Common myeloid progenitor, CD34-positive (primary cell): ENCODE measurements around the gene WNT10A.
"Not testable (repeated sequence)": the region's sequence is repeated elsewhere in the genome, so short reads cannot be mapped to it uniquely, and the experiment has no call there.

Source experiments
- CTCF ChIA-PET: fragments of 350-600 bp; sonication (Branson Sonifier 250); formaldehyde crosslinking; loops from one replicate; lab custom pipeline; 2021; ENCODE audit warnings: antibody characterized with exemption; lab: Charles Lee
- POLR2A ChIA-PET: fragments of 350-600 bp; sonication (Branson Sonifier 250); formaldehyde crosslinking; loops from one replicate; lab custom pipeline; 2021; ENCODE audit warnings: antibody characterized with exemption; lab: Charles Lee
- DNase-seq, 3 donors: peaks; one replicate each; pipeline versions ENCODE4 v3.0.0 to v3.0.0-alpha.2; 2013
- H3K27ac ChIP-seq, 2 experiments: 1 replicate in 1 of 2; 2 replicates in 1 of 2; pipeline ENCODE4 v1.7.0; 2013; ENCODE audit warnings: inconsistent platforms in 2 of 2, low read length in 2 of 2, mild to moderate bottlenecking in 2 of 2, low read depth in 1 of 2, moderate library complexity in 1 of 2; ENCODE audit not compliant: severe bottlenecking in 2 of 2, insufficient read depth in 1 of 2, poor library complexity in 1 of 2
- H3K27me3 ChIP-seq, 5 experiments: replicated peaks in 2 of 5; 1 replicate in 3 of 5; 2 replicates in 2 of 5; pipeline versions ENCODE4 v1.6.1 to v1.7.0; 2013; ENCODE audit warnings: low read length in 4 of 5, mild to moderate bottlenecking in 2 of 5, moderate library complexity in 2 of 5, inconsistent platforms in 1 of 5; ENCODE audit not compliant: insufficient read depth in 5 of 5, control insufficient read depth in 4 of 5
- H3K36me3 ChIP-seq, 4 experiments: 1 replicate in 2 of 4; 2 replicates in 2 of 4; pipeline versions ENCODE4 v1.6.1 to v1.7.0; 2013; ENCODE audit warnings: low read length in 3 of 4, control low read depth in 1 of 4, mild to moderate bottlenecking in 1 of 4; ENCODE audit not compliant: control insufficient read depth in 4 of 4, insufficient read depth in 4 of 4
- H3K4me1 ChIP-seq, 4 experiments: 1 replicate in 3 of 4; 2 replicates in 1 of 4; pipeline versions ENCODE4 v1.6.1 to v1.7.1; 2013; ENCODE audit warnings: low read length in 3 of 4, mild to moderate bottlenecking in 3 of 4, control low read depth in 1 of 4, inconsistent platforms in 1 of 4, moderate library complexity in 1 of 4; ENCODE audit not compliant: control insufficient read depth in 4 of 4, insufficient read depth in 4 of 4; ENCODE audit errors: control extremely low read depth in 1 of 4
- H3K4me3 ChIP-seq, 7 experiments: 1 replicate in 4 of 7; 2 replicates in 3 of 7; pipeline versions ENCODE4 v1.5.1 to v1.7.0; 2013; ENCODE audit warnings: mild to moderate bottlenecking in 7 of 7, low read length in 6 of 7, moderate library complexity in 6 of 7, inconsistent platforms in 2 of 7, low read depth in 2 of 7, control low read depth in 1 of 7; ENCODE audit not compliant: insufficient read depth in 4 of 7, control insufficient read depth in 1 of 7; ENCODE audit errors: extremely low read depth in 1 of 7
- H3K9me3 ChIP-seq, 5 experiments: 1 replicate in 4 of 5; 2 replicates in 1 of 5; pipeline versions ENCODE4 v1.6.1 to v1.7.1; 2013; ENCODE audit warnings: low read length in 4 of 5, mild to moderate bottlenecking in 2 of 5, inconsistent platforms in 1 of 5, low read depth in 1 of 5, moderate library complexity in 1 of 5; ENCODE audit not compliant: control insufficient read depth in 4 of 5, insufficient read depth in 2 of 5; ENCODE audit errors: control extremely low read depth in 1 of 5
- WGBS: methylation state at CpG from one replicate; pipeline ENCODE4 v1.1.5; 2013; ENCODE audit not compliant: insufficient coverage; 5-methylcytosine and 5-hydroxymethylcytosine counted together

WNT10A gene

GRCh38 chr2:218837495-218837894, 43.2 kb upstream of the WNT10A start:
- ChIA-PET POLR2A (no interaction called here), CTCF (no interaction called here)
- H3K27me3 ChIP-seq: peaks cover 3 to 33% (median 24%) of the 10 kb centered on the region in 5 experiments
- no peaks in the 10 kb centered on the region for H3K36me3 ChIP-seq
- no CpG with 5 or more reads among the region's 2 CpGs for WGBS
- no peak overlapping the region for H3K27ac ChIP-seq
- H3K4me1 ChIP-seq: peaks cover 0 to 3% (median 0%) of the 10 kb centered on the region in 4 experiments
- no peak for DNase-seq
- H3K9me3 ChIP-seq: peaks cover 0 to 12% (median 2%) of the 10 kb centered on the region in 5 experiments
- H3K4me3 ChIP-seq: no peak overlapping the region

- Histone ChIP-seq H3K27me3 (peaks cover 3 to 17% (median 13%) of the 10 kb centered on the region in 5 experiments), H3K4me3 (no peak overlapping the region), H3K36me3 (no peaks in the 10 kb centered on the region), H3K4me1 (peaks cover 0 to 3% (median 0%) of the 10 kb centered on the region in 4 experiments), H3K9me3 (peaks cover 0 to 12% (median 2%) of the 10 kb centered on the region in 5 experiments), H3K27ac (no peak overlapping the region)
- ChIA-PET CTCF (no interaction called here), POLR2A (no interaction called here)
- 90% methylated on average over 3 of the region's 4 CpGs for WGBS
- DNase-seq: no peak
These were observed 41.2 kb upstream of the WNT10A start for GRCh38 chr2:218839430-218839829.

GRCh38 chr2:218839888-218840287, 40.8 kb upstream of the WNT10A start:
- DNase-seq: no peak
- no CpG with 5 or more reads among the region's 1 CpG for WGBS
- Histone ChIP-seq H3K4me1 (peaks cover 0 to 3% (median 0%) of the 10 kb centered on the region in 4 experiments), H3K27ac (no peak overlapping the region), H3K36me3 (no peaks in the 10 kb centered on the region), H3K4me3 (no peak overlapping the region), H3K9me3 (peaks cover 0 to 12% (median 2%) of the 10 kb centered on the region in 5 experiments), H3K27me3 (peaks cover 3 to 16% (median 10%) of the 10 kb centered on the region in 5 experiments)
- ChIA-PET POLR2A (no interaction called here), CTCF (interaction anchor here (0.7 kb wide), 1 partner anchor 59 kb away, joined by 3 read pairs; no protein-coding TSS in a partner anchor)

- peaks cover 3 to 11% (median 6%) of the 10 kb centered on the region in 5 experiments for H3K27me3 ChIP-seq
- CTCF ChIA-PET: interaction anchor here (0.6 kb wide), 1 partner anchor 110 kb away, joined by 3 read pairs; no protein-coding TSS in a partner anchor
- H3K4me1 ChIP-seq, DNase-seq, H3K9me3 ChIP-seq, H3K4me3 ChIP-seq, POLR2A ChIA-PET, H3K27ac ChIP-seq, H3K36me3 ChIP-seq: not testable (repeated sequence)
- WGBS: no CpG with 5 or more reads among the region's 5 CpGs
These were observed 36.3 kb upstream of the WNT10A start for GRCh38 chr2:218844334-218844733.

- H3K4me3 ChIP-seq, H3K27ac ChIP-seq, DNase-seq, H3K4me1 ChIP-seq, POLR2A ChIA-PET, H3K9me3 ChIP-seq, H3K36me3 ChIP-seq: not testable (repeated sequence)
- CTCF ChIA-PET: interaction anchor here (0.6 to 16.8 kb wide), 13 partner anchors 14 to 205 kb away, joined by 3 to 233 read pairs (median 5); partner anchors contain the start of genes BCS1L, WNT10A and ZNF142
- peaks cover 0 to 23% (median 5%) of the 10 kb centered on the region in 5 experiments for H3K27me3 ChIP-seq
- WGBS: 90% methylated on average over 2 of the region's 18 CpGs
These were observed 33.7 kb upstream of the WNT10A start for GRCh38 chr2:218846963-218847362.

- DNase-seq: no peak
- POLR2A ChIA-PET: no interaction called here
- peaks cover 0 to 45% (median 15%) of the 10 kb centered on the region in 5 experiments for H3K27me3 ChIP-seq
These were observed 30.9 kb upstream of the WNT10A start for GRCh38 chr2:218849721-218850120.

GRCh38 chr2:218850796-218851195, 29.9 kb upstream of the WNT10A start:
- Histone ChIP-seq H3K36me3 (no peaks in the 10 kb centered on the region), H3K9me3 (no peaks in the 10 kb centered on the region), H3K4me3 (no peak overlapping the region), H3K27ac (no peak overlapping the region), H3K27me3 (peaks cover under 1 to 56% (median 21%) of the 10 kb centered on the region in 5 experiments), H3K4me1 (peaks cover 0 to 8% (median 3%) of the 10 kb centered on the region in 4 experiments)
- no peak for DNase-seq
- CTCF ChIA-PET: interaction anchor here (0.7 to 16.8 kb wide), 6 partner anchors 24 to 192 kb away, joined by 3 to 233 read pairs (median 12); partner anchors contain the start of genes BCS1L, TTLL4, WNT10A and ZNF142
- WGBS: no CpG with 5 or more reads among the region's 2 CpGs
- POLR2A ChIA-PET: no interaction called here

More at GRCh38 chr2:218849721-218850120, 30.9 kb upstream of the WNT10A start:
- H3K27ac ChIP-seq: no peak overlapping the region
- H3K36me3 ChIP-seq: no peaks in the 10 kb centered on the region
- no peaks in the 10 kb centered on the region for H3K9me3 ChIP-seq
- H3K4me3 ChIP-seq: no peak overlapping the region
- 87% methylated on average over 6 of the region's 7 CpGs for WGBS
- CTCF ChIA-PET: interaction anchor here (1.2 to 16.8 kb wide), 6 partner anchors 12 to 191 kb away, joined by 3 to 233 read pairs (median 12); partner anchors contain the start of genes BCS1L, TTLL4, WNT10A and ZNF142
- H3K4me1 ChIP-seq: peaks cover 0 to 8% (median 3%) of the 10 kb centered on the region in 4 experiments
